ENCODE data around the gene CFAP46. TPM values are rescaled to one million over a fixed set of nuclear protein-coding genes. Genes with fewer than 3 reads are reported as not detected.

Gene CFAP46
- total and polyA plus RNA-seq, 3 experiments from 2014 or later = 0.09 TPM; not detected in 2

GRCh38 chr10:132916421-132916841, 25.9 kb downstream of the CFAP46 start:
- H3K9me3 ChIP-seq (ENCODE audit: low read length) = no peaks in the 10 kb centered on the region
- Mint-ChIP-seq H3K9me3 (no peaks in the 10 kb centered on the region), H3K27ac (no peak overlapping the region), H3K4me1 (no peaks in the 10 kb centered on the region), H3K36me3 (no peaks in the 10 kb centered on the region), H3K27me3 (no peaks in the 10 kb centered on the region), H3K4me3 (no peak overlapping the region)
- ChIA-PET CTCF (no interaction called here), POLR2A (no interaction called here)
- H3K27me3 ChIP-seq (ENCODE audit: insufficient read depth, low read length, poor library complexity, severe bottlenecking) = no peaks in the 10 kb centered on the region
- H3K27ac ChIP-seq (ENCODE audit: low read depth, low read length) = no peak overlapping the region
- peak in 1 of 5 donors; percentile 37 for DNase-seq
- no peak overlapping the region for H3K4me3 ChIP-seq (ENCODE audit: low read length)
- no peaks in the 10 kb centered on the region for H3K4me1 ChIP-seq (ENCODE audit: insufficient read depth, low read length)
- H3K36me3 ChIP-seq (ENCODE audit: insufficient read depth, low read length) = no peaks in the 10 kb centered on the region

- H3K36me3 ChIP-seq (ENCODE audit: insufficient read depth, low read length) = no peaks in the 10 kb centered on the region
- CTCF ChIA-PET = no interaction called here
- Mint-ChIP-seq H3K4me3 (no peak overlapping the region), H3K9me3 (no peaks in the 10 kb centered on the region), H3K27ac (no peak overlapping the region), H3K4me1 (no peaks in the 10 kb centered on the region), H3K27me3 (no peaks in the 10 kb centered on the region), H3K36me3 (no peaks in the 10 kb centered on the region)
- H3K4me3 ChIP-seq (ENCODE audit: low read length) = no peak overlapping the region
- POLR2A ChIA-PET = no interaction called here
- no peaks in the 10 kb centered on the region for H3K27me3 ChIP-seq (ENCODE audit: insufficient read depth, low read length, poor library complexity, severe bottlenecking)
- H3K9me3 ChIP-seq (ENCODE audit: low read length) = no peaks in the 10 kb centered on the region
- no peaks in the 10 kb centered on the region for H3K4me1 ChIP-seq (ENCODE audit: insufficient read depth, low read length)
- peak in 1 of 5 donors; percentile 47 for DNase-seq
- H3K27ac ChIP-seq (ENCODE audit: low read depth, low read length) = no peak overlapping the region
These were observed 27.0 kb downstream of the CFAP46 start for GRCh38 chr10:132915411-132915810.

- H3K4me3 ChIP-seq (ENCODE audit: low read length) = no peak overlapping the region
- H3K9me3 Mint-ChIP-seq = no peaks in the 10 kb centered on the region
- ChIA-PET POLR2A (no interaction called here), CTCF (no interaction called here)
- no peak for DNase-seq
- H3K27ac Mint-ChIP-seq = no peak overlapping the region
- no peaks in the 10 kb centered on the region for H3K4me1 Mint-ChIP-seq
- H3K27me3 Mint-ChIP-seq = no peaks in the 10 kb centered on the region
- H3K27ac ChIP-seq (ENCODE audit: low read depth, low read length) = no peak overlapping the region
- no peaks in the 10 kb centered on the region for H3K4me1 ChIP-seq (ENCODE audit: insufficient read depth, low read length)
- H3K9me3 ChIP-seq (ENCODE audit: low read length) = no peaks in the 10 kb centered on the region
- no peaks in the 10 kb centered on the region for H3K36me3 Mint-ChIP-seq
- no peaks in the 10 kb centered on the region for H3K27me3 ChIP-seq (ENCODE audit: insufficient read depth, low read length, poor library complexity, severe bottlenecking)
- no peaks in the 10 kb centered on the region for H3K36me3 ChIP-seq (ENCODE audit: insufficient read depth, low read length)
- H3K4me3 Mint-ChIP-seq = no peak overlapping the region
These were observed 27.6 kb downstream of the CFAP46 start for GRCh38 chr10:132914732-132915131.

- no peaks in the 10 kb centered on the region for H3K9me3 Mint-ChIP-seq
- no peak overlapping the region for H3K4me3 ChIP-seq (ENCODE audit: low read length)
- no peak overlapping the region for H3K4me3 Mint-ChIP-seq
- no peaks in the 10 kb centered on the region for H3K4me1 ChIP-seq (ENCODE audit: insufficient read depth, low read length)
- ChIA-PET CTCF (no interaction called here), POLR2A (no interaction called here)
- H3K27me3 Mint-ChIP-seq = no peaks in the 10 kb centered on the region
- no peaks in the 10 kb centered on the region for H3K9me3 ChIP-seq (ENCODE audit: low read length)
- no peaks in the 10 kb centered on the region for H3K36me3 ChIP-seq (ENCODE audit: insufficient read depth, low read length)
- no peak overlapping the region for H3K27ac ChIP-seq (ENCODE audit: low read depth, low read length)
- no peak overlapping the region for H3K27ac Mint-ChIP-seq
- H3K27me3 ChIP-seq (ENCODE audit: insufficient read depth, low read length, poor library complexity, severe bottlenecking) = no peaks in the 10 kb centered on the region
- DNase-seq = peak in 1 of 5 donors; percentile 28
- no peaks in the 10 kb centered on the region for H3K36me3 Mint-ChIP-seq
- no peaks in the 10 kb centered on the region for H3K4me1 Mint-ChIP-seq
These were observed 28.7 kb downstream of the CFAP46 start for GRCh38 chr10:132913559-132914115.

GRCh38 chr10:132912713-132913558, 29.4 kb downstream of the CFAP46 start:
- Mint-ChIP-seq H3K36me3 (no peaks in the 10 kb centered on the region), H3K27me3 (no peaks in the 10 kb centered on the region), H3K9me3 (no peaks in the 10 kb centered on the region), H3K27ac (no peak overlapping the region), H3K4me1 (no peaks in the 10 kb centered on the region), H3K4me3 (no peak overlapping the region)
- Histone ChIP-seq H3K4me1 (ENCODE audit: insufficient read depth, low read length) (no peaks in the 10 kb centered on the region), H3K27ac (ENCODE audit: low read depth, low read length) (no peak overlapping the region), H3K36me3 (ENCODE audit: insufficient read depth, low read length) (no peaks in the 10 kb centered on the region), H3K4me3 (ENCODE audit: low read length) (no peak overlapping the region), H3K9me3 (ENCODE audit: low read length) (no peaks in the 10 kb centered on the region), H3K27me3 (ENCODE audit: insufficient read depth, low read length, poor library complexity, severe bottlenecking) (no peaks in the 10 kb centered on the region)
- ChIA-PET POLR2A (no interaction called here), CTCF (no interaction called here)
- peak in 1 of 5 donors; percentile 35 for DNase-seq

- Histone ChIP-seq H3K4me1 (ENCODE audit: insufficient read depth, low read length) (no peaks in the 10 kb centered on the region), H3K36me3 (ENCODE audit: insufficient read depth, low read length) (no peaks in the 10 kb centered on the region), H3K27ac (ENCODE audit: low read depth, low read length) (no peak overlapping the region), H3K4me3 (ENCODE audit: low read length) (no peak overlapping the region), H3K27me3 (ENCODE audit: insufficient read depth, low read length, poor library complexity, severe bottlenecking) (no peaks in the 10 kb centered on the region), H3K9me3 (ENCODE audit: low read length) (no peaks in the 10 kb centered on the region)
- H3K4me1 Mint-ChIP-seq = no peaks in the 10 kb centered on the region
- POLR2A ChIA-PET = no interaction called here
- peaks cover 0 to 3% (median 0%) of the 10 kb centered on the region in 5 donors for H3K9me3 Mint-ChIP-seq
- CTCF ChIA-PET = no interaction called here
- peak overlapping the region in 1 of 7 donors; percentile 56 for H3K4me3 Mint-ChIP-seq
- no peaks in the 10 kb centered on the region for H3K36me3 Mint-ChIP-seq
- H3K27me3 Mint-ChIP-seq = no peaks in the 10 kb centered on the region
- DNase-seq = no peak
- no peak overlapping the region for H3K27ac Mint-ChIP-seq
These were observed 30.1 kb downstream of the CFAP46 start for GRCh38 chr10:132912225-132912712.

- Histone ChIP-seq H3K36me3 (ENCODE audit: insufficient read depth, low read length) (no peaks in the 10 kb centered on the region), H3K4me3 (ENCODE audit: low read length) (no peak overlapping the region), H3K27me3 (ENCODE audit: insufficient read depth, low read length, poor library complexity, severe bottlenecking) (no peaks in the 10 kb centered on the region), H3K9me3 (ENCODE audit: low read length) (no peaks in the 10 kb centered on the region), H3K4me1 (ENCODE audit: insufficient read depth, low read length) (no peaks in the 10 kb centered on the region), H3K27ac (ENCODE audit: low read depth, low read length) (no peak overlapping the region)
- peak in 1 of 5 donors; percentile 17 for DNase-seq
- ChIA-PET POLR2A (no interaction called here), CTCF (no interaction called here)
- Mint-ChIP-seq H3K27me3 (no peaks in the 10 kb centered on the region), H3K36me3 (no peaks in the 10 kb centered on the region), H3K27ac (no peak overlapping the region), H3K9me3 (peaks cover 0 to 3% (median 0%) of the 10 kb centered on the region in 5 donors), H3K4me1 (no peaks in the 10 kb centered on the region), H3K4me3 (no peak overlapping the region)
These were observed 30.6 kb downstream of the CFAP46 start for GRCh38 chr10:132911786-132912097.

GRCh38 chr10:132910901-132911785, 31.2 kb downstream of the CFAP46 start:
- Mint-ChIP-seq H3K27ac (no peak overlapping the region), H3K27me3 (no peaks in the 10 kb centered on the region), H3K4me3 (no peak overlapping the region), H3K9me3 (peaks cover 0 to 3% (median 0%) of the 10 kb centered on the region in 5 donors), H3K36me3 (no peaks in the 10 kb centered on the region), H3K4me1 (no peaks in the 10 kb centered on the region)
- ChIA-PET POLR2A (no interaction called here), CTCF (no interaction called here)
- no peaks in the 10 kb centered on the region for H3K4me1 ChIP-seq (ENCODE audit: insufficient read depth, low read length)
- no peak overlapping the region for H3K4me3 ChIP-seq (ENCODE audit: low read length)
- no peaks in the 10 kb centered on the region for H3K36me3 ChIP-seq (ENCODE audit: insufficient read depth, low read length)
- no peaks in the 10 kb centered on the region for H3K27me3 ChIP-seq (ENCODE audit: insufficient read depth, low read length, poor library complexity, severe bottlenecking)
- peak in 1 of 5 donors; percentile 32 for DNase-seq
- no peaks in the 10 kb centered on the region for H3K9me3 ChIP-seq (ENCODE audit: low read length)
- no peak overlapping the region for H3K27ac ChIP-seq (ENCODE audit: low read depth, low read length)

Measured in CD8-positive, alpha-beta memory T cell (primary cell).